Fibroblast of villous mesenchyme (primary cell): ENCODE data around the gene HELZ2. TPM values are rescaled to one million over a fixed set of nuclear protein-coding genes. Genes with fewer than 3 reads are reported as not detected.

Experiments used
- DNase-seq: peaks from one replicate; pipeline ENCODE4 v3.0.0-alpha.2; 2010; ENCODE audit warnings: low read depth
- H3K4me3 ChIP-seq: 2 replicates; pipeline ENCODE4 v1.5.1; 2011; ENCODE audit warnings: low read depth, mild to moderate bottlenecking, low read length
- total RNA-seq: library from RNA; depleted of rRNA; stranded (reverse); fragments of >200 nt; gene quantifications from 2 replicates; pipeline ENCODE4 v1.2.3, GENCODE V29; 2012
- TF ChIP-seq, protein P1 (sequence below): IDR thresholded peaks from 2 replicates; pipeline ENCODE4 v1.5.1; 2012; ENCODE audit warnings: low read depth, mild to moderate bottlenecking, low read length; ENCODE audit not compliant: insufficient read depth

Gene HELZ2
- total RNA-seq, 1 donor = 46.6 TPM

DNA sequence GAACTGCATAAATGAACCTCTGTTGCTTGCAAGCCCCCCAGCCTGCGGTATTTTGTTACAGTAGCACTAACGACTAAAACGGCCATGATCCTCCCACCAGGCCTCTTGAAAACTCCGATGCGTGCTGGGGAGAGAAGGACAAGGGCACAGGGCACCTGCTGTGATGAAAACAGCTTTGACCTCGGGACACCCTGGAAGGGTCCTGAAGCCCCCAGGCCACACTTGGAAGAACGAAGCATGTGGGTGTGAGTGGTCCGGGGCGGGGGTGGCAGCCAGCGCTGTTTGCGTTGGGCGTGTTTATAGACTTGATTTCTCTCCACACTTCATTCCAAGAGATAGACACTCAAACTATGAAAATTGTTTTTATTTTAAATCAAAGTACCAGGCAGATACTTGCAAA, 13.2 kb upstream of the HELZ2 start:
- DNase-seq = no peak
- TF ChIP-seq, protein P1, sequence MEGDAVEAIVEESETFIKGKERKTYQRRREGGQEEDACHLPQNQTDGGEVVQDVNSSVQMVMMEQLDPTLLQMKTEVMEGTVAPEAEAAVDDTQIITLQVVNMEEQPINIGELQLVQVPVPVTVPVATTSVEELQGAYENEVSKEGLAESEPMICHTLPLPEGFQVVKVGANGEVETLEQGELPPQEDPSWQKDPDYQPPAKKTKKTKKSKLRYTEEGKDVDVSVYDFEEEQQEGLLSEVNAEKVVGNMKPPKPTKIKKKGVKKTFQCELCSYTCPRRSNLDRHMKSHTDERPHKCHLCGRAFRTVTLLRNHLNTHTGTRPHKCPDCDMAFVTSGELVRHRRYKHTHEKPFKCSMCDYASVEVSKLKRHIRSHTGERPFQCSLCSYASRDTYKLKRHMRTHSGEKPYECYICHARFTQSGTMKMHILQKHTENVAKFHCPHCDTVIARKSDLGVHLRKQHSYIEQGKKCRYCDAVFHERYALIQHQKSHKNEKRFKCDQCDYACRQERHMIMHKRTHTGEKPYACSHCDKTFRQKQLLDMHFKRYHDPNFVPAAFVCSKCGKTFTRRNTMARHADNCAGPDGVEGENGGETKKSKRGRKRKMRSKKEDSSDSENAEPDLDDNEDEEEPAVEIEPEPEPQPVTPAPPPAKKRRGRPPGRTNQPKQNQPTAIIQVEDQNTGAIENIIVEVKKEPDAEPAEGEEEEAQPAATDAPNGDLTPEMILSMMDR = no peak

DNA sequence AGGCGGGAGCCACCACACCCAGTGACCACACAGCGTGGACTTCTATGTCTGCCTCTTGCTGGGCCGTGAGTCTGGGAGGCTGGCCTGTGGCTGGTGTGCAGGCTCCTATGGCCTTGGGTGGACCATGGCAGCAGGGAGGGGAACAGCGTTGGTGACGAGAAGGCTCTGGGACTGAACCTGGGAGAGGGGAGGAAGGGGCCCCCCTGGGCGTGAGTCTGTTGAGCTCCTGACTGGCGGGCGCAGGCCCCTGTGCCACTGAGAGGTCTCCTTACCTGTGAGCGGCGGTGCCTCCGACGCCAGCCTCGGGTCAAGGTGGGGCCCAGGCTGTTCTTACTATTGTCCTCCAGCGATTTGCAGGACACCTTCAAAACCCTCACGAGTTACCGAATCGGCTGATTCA, 12.8 kb upstream of the HELZ2 start:
- no peak for DNase-seq
- H3K4me3 ChIP-seq = no peak overlapping the region
- TF ChIP-seq, protein P1 = no peak

More for the DNA sequence above, 13.2 kb upstream of the HELZ2 start:
- H3K4me3 ChIP-seq = no peak overlapping the region

DNA sequence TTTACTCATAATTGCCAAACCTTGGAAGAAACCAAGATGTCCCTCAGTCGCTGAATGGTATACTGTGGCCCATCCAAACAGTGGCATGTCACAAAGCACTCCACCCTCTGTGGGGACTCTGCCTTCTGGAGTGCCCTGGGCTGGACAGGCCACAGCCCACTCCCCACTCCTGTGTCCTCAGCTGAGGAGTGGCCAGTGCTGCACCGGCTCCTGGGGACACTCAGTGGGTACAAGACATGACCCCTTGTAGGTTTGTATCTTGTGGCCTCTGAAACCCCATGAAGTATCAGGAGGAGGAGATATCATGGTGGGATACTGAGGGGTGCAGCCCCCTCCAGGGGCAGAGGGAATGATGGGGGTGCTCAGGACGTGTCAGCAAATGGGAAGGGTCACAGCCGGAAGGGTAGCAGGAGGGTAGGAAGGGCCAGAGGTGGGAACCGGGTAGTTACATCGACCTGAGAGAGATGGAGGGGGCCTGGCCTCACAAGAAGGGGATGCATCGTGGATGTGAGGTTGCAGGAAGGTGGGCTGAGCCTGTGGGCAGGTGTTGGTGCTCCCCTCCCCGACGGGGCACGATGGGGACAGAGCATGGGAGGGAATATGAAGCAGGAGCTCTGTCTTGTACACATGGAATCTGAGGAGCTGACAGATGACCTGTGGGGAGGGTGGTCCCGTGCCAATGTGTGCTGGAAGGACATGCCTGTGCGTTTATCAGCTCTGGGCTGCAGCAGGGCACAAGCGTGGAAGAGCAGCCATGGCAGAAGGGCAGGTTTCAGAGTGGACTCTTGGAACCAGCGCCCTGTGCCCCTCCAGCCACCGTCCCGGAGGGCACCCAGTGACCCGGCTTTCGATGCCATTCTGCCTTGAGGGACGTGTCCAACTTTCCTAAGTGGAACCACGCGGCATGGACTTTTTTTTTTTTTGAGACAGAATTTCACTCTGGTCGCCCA, 11.9 kb upstream of the HELZ2 start:
- DNase-seq = no peak
- H3K4me3 ChIP-seq = no peak overlapping the region
- TF ChIP-seq, protein P1 = no peak

DNA sequence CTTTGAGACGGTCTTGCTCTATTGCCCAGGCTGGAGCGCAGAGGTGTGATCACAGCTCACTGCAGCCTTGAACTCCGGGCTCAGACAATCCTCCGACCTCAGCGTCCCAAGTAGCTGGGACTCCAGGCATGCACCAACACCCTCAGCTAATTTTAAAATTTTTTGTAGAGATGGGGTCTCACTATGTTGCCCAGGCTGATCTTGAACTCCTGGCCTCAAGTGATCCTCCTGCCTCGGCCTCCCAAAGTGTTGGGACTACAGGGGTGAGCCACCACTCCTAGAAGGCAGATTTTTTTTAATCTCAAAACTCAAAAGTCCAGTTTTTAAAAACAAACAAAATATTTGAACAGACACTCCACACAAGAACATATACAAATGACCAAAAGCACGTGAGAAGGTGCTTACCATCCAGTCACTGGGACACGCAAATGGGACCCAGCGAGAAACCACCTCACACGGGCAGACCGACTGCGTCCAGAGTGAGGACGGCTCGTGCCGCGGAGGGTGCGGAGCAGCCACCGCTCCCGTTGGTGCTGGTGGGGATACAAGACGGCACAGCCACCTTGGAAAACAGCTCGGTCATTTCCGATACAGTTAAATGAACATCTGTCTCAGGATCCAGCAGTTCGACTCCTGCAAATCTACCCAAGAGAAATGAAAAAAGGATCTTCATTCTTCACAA, 8.5 kb upstream of the HELZ2 start:
- DNase-seq = no peak
- TF ChIP-seq, protein P1 = no peak
- no peak overlapping the region for H3K4me3 ChIP-seq

DNA sequence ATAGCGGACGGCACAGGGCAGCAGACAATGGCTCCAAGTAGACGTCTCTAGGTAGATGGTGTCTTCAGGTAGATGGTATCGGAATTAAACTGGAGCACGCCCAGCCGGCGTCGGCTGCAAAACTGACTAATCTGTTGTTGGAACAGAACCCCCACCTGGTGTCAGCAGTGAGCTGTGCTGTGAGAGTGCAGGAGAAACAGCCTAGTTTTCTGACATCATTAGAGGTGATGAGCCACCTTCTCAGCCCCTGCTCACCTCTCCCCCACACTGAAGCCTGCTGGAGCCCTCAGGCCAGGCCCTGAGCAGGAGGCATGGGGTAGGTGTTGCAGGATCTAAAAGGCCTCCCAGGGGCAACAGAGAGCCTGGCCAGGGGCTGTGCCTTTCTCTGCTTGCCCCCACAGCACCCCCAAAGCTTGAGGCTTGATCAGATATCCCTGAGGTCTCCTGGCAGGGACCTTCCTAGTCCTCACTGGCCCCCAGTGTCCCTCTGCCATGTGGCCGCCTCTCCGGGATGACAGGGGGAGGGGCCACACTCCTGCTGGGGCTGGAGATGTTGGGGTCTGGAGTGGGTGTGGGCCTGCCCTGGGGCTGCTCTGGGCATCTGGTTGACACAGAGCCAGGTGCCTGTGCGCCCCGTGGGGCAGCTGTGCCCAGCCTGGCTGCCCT, 6.9 kb upstream of the HELZ2 start:
- DNase-seq = peak; percentile 46
- no peak overlapping the region for H3K4me3 ChIP-seq
- TF ChIP-seq, protein P1 = peak; percentile 53

DNA sequence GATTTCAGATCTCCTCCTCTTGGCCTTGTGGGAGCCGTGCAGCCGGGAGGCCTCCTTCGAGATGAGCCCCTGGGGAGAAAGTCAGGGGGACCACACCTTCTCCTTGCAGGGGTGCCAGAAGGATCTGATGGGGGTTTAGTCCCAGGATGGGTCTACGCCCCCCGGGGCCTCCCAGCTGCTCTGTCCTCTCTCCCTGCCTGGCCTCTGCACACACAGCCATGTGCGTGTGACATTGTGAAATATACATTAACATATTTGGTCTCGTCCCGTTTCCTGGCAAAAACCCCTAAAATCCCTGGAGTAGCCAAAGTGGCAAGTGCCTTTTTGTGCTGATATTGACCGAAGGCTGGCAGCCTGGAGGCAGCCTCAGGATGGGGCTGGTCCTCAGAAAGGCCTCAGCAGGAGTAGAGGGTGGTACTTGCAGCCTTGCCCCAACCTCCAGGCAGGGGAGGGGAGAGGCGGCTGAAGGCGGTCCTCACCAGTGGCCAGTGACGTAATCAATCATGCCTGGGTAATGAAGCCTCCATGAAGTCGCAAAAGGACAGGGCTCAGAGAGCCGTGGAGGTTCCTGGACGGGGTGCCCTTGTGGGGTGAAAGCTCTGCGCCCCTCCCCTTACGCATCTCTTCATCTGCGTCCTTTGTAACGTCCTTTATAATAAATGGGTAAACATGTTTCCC, 5.1 kb upstream of the HELZ2 start:
- TF ChIP-seq, protein P1 = peak; percentile 2
- no peak overlapping the region for H3K4me3 ChIP-seq
- DNase-seq = no peak
